ENCODE data around the gene PCDHGA7. TPM values are rescaled to one million over a fixed set of nuclear protein-coding genes. Genes with fewer than 3 reads are reported as not detected.
"Not testable (repeated sequence)": the region's sequence is repeated elsewhere in the genome, so short reads cannot be mapped to it uniquely, and the experiment has no call there.

PCDHGA7 gene
- total and polyA plus RNA-seq, 10 donors = 0.18 to 5.4 (median 2.0) TPM

DNA sequence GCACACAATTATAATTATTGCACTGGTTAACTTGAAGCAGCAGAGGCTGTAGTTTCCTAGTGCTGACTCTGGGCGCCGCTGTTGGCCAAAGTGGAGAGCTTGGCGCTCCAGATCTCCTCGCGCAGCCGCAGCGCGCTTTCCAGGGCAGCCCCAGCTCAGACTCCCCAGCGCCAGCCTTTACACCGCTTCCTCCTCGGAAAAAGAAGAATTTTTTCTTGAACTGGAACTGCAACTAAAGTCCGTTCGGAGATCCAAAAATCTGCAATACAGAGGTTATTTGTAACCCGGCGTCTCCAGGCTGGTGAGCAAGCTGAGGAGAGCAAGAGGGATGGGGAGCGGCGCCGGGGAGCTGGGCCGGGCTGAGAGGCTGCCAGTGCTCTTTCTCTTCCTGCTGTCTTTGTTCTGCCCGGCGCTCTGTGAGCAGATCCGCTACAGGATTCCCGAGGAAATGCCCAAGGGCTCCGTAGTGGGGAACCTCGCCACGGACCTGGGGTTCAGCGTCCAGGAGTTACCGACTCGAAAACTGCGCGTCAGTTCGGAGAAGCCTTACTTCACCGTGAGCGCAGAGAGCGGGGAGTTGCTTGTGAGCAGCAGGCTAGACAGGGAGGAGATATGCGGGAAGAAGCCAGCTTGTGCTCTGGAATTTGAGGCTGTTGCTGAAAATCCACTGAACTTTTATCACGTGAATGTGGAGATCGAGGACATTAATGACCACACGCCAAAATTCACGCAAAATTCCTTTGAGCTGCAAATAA lies 5.2 kb downstream of the PCDHGA7 start, which contains the start of gene PCDHGB4:
PCDHGB4 (plus strand) TSS at position 142 of the 755 bp plus-strand sequence; CDS start at position 329, 187 bp downstream.
- 12 to 20% (median 16%) methylated on average over 19 to 21 of the region's 40 CpGs for WGBS, 5 donors
- H3K27me3 ChIP-seq (replicated peaks in 1 of 7) = peaks cover 0 to 96% (median 16%) of the 10 kb centered on the region in 7 donors
- H3K4me1 ChIP-seq; intact Hi-C loops (cut with DNase I; ENCODE audit: low total_unique reads); H3K36me3 ChIP-seq; H3K27ac ChIP-seq; DNase-seq: not testable (repeated sequence)
- peaks cover 0 to 97% (median 96%) of the 10 kb centered on the region in 8 donors for H3K9me3 ChIP-seq
- TF ChIP-seq, protein P1, sequence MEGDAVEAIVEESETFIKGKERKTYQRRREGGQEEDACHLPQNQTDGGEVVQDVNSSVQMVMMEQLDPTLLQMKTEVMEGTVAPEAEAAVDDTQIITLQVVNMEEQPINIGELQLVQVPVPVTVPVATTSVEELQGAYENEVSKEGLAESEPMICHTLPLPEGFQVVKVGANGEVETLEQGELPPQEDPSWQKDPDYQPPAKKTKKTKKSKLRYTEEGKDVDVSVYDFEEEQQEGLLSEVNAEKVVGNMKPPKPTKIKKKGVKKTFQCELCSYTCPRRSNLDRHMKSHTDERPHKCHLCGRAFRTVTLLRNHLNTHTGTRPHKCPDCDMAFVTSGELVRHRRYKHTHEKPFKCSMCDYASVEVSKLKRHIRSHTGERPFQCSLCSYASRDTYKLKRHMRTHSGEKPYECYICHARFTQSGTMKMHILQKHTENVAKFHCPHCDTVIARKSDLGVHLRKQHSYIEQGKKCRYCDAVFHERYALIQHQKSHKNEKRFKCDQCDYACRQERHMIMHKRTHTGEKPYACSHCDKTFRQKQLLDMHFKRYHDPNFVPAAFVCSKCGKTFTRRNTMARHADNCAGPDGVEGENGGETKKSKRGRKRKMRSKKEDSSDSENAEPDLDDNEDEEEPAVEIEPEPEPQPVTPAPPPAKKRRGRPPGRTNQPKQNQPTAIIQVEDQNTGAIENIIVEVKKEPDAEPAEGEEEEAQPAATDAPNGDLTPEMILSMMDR (IDR thresholded peaks at IDR 0.05 in 8 of 11, conservative IDR thresholded peaks at IDR 0.05 in 3 of 11) = peak in 4 of 11 experiments; percentile 19 to 33 (median 26)
- H3K4me3 ChIP-seq = peak within 1 kb of the TSS in 2 of 8 donors; percentile 2 to 50

DNA sequence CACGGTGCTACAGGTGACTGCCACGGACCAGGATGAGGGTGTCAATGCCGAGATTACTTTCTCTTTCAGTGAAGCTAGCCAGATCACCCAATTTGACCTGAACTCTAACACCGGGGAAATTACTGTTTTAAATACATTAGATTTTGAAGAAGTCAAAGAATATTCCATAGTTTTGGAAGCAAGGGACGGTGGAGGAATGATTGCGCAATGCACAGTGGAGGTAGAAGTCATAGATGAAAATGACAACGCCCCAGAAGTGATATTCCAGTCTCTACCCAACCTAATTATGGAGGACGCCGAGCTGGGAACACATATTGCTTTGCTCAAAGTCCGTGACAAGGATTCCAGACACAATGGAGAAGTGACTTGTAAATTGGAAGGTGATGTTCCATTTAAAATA lies 6.1 kb downstream of the PCDHGA7 start:
- Histone ChIP-seq H3K4me3 (no peak overlapping the region), H3K27ac (no peak overlapping the region), H3K27me3 (replicated peaks in 1 of 7) (peaks cover 0 to 96% (median 8%) of the 10 kb centered on the region in 7 donors), H3K9me3 (peaks cover 0 to 97% (median 96%) of the 10 kb centered on the region in 8 donors), H3K36me3 (peaks cover 0 to 10% (median 0%) of the 10 kb centered on the region in 6 donors), H3K4me1 (no peaks in the 10 kb centered on the region)
- WGBS, 5 donors = 44 to 54% (median 48%) methylated on average over 10 of the region's 10 CpGs
- TF ChIP-seq, protein P1 (IDR thresholded peaks at IDR 0.05 in 8 of 11, conservative IDR thresholded peaks at IDR 0.05 in 3 of 11) = no peak
- TF ChIP-seq POLR2A (IDR thresholded peaks at IDR 0.05) = no peak
- TF ChIP-seq POLR2AphosphoS5 (IDR thresholded peaks at IDR 0.05) = no peak
- no peak for DNase-seq
- intact Hi-C loops (cut with DNase I; ENCODE audit: low total_unique reads) = no loop called here

DNA sequence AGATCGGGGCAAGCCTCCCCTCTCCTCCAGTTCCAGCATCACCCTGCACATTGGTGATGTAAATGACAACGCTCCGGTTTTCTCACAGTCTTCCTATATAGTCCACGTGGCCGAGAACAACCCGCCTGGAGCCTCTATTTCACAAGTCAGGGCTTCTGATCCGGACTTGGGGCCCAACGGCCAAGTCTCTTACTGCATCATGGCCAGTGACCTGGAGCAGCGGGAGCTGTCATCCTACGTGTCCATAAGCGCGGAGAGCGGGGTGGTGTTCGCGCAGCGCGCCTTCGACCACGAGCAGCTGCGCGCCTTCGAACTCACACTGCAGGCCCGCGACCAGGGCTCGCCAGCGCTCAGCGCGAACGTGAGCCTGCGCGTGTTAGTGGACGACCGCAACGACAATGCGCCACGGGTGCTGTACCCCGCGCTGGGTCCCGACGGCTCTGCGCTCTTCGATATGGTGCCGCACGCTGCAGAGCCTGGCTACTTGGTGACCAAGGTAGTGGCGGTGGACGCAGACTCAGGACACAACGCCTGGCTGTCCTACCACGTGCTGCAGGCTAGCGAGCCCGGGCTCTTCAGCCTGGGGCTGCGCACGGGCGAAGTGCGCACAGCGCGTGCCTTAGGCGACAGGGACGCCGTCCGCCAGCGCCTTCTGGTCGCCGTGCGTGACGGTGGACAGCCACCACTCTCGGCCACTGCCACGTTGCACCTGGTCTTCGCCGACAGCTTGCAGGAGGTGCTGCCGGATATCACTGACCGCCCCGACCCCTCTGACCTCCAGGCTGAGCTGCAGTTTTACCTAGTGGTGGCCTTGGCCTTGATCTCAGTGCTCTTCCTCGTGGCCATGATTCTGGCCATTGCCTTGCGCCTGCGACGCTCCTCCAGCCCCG lies 6.9 kb downstream of the PCDHGA7 start:
- peaks cover 0 to 10% (median 0%) of the 10 kb centered on the region in 6 donors for H3K36me3 ChIP-seq
- TF ChIP-seq, protein P1 (IDR thresholded peaks at IDR 0.05 in 8 of 11, conservative IDR thresholded peaks at IDR 0.05 in 3 of 11) = no peak
- TF ChIP-seq POLR2AphosphoS5 (IDR thresholded peaks at IDR 0.05) (no peak), POLR2A (IDR thresholded peaks at IDR 0.05) (no peak)
- no peaks in the 10 kb centered on the region for H3K4me1 ChIP-seq
- peaks cover 0 to 96% (median 7%) of the 10 kb centered on the region in 7 donors for H3K27me3 ChIP-seq (replicated peaks in 1 of 7)
- H3K4me3 ChIP-seq = peak overlapping the region in 1 of 8 donors; percentile 9
- no peak overlapping the region for H3K27ac ChIP-seq
- intact Hi-C loops (cut with DNase I; ENCODE audit: low total_unique reads) = no loop called here
- H3K9me3 ChIP-seq = peaks cover 0 to 97% (median 96%) of the 10 kb centered on the region in 8 donors
- 41 to 53% (median 47%) methylated on average over 51 to 77 of the region's 77 CpGs for WGBS, 5 donors
- no peak for DNase-seq

Measured in spleen (tissue), 11 donors.